OCI-LY1 (cell line): ENCODE results near the gene OSR1.
"Not testable (repeated sequence)": the region's sequence is repeated elsewhere in the genome, so short reads cannot be mapped to it uniquely, and the experiment has no call there.

ENCODE experiments used
- H2AFZ ChIP-seq: fragments of 200-600 bp; sonication (generic), shearing (Covaris generic); 2 replicates; pipeline ENCODE4 v1.6.0; 2014; ENCODE audit warnings: antibody characterized with exemption, mild to moderate bottlenecking, low read length
- H3F3A ChIP-seq: fragments of 200-600 bp; sonication (generic), shearing (Covaris generic); 2 replicates; pipeline ENCODE4 v1.6.0; 2014; ENCODE audit warnings: mild to moderate bottlenecking, antibody characterized with exemption, low read length, moderate library complexity; ENCODE audit not compliant: insufficient read depth
- H3K27ac ChIP-seq: fragments of 200-600 bp; sonication (generic); 2 replicates; pipeline ENCODE4 v1.5.1; 2014; ENCODE audit warnings: low read length, mixed run types, mild to moderate bottlenecking, low read depth; ENCODE audit not compliant: poor library complexity, severe bottlenecking
- H3K27me3 ChIP-seq: fragments of 200-600 bp; sonication (generic); 2 replicates; pipeline ENCODE4 v1.6.0; 2014; ENCODE audit warnings: antibody characterized with exemption, mild to moderate bottlenecking, low read length, moderate library complexity; ENCODE audit not compliant: insufficient read depth
- H3K36me3 ChIP-seq: fragments of 200-600 bp; sonication (generic); 2 replicates; pipeline ENCODE4 v1.6.1; 2014; ENCODE audit warnings: mild to moderate bottlenecking, antibody characterized with exemption, low read length, moderate library complexity, mixed read lengths; ENCODE audit not compliant: insufficient read depth
- H3K4me1 ChIP-seq: fragments of 200-600 bp; sonication (generic); 2 replicates; pipeline ENCODE4 v1.5.1; 2014; ENCODE audit warnings: mild to moderate bottlenecking, low read length, moderate library complexity; ENCODE audit not compliant: insufficient read depth, severe bottlenecking
- H3K4me2 ChIP-seq: fragments of 200-600 bp; sonication (generic), shearing (Covaris generic); 2 replicates; pipeline ENCODE4 v1.6.1; 2014; ENCODE audit warnings: low read length
- H3K4me3 ChIP-seq: fragments of 200-600 bp; sonication (generic); 2 replicates; pipeline ENCODE4 v1.5.1; 2014; ENCODE audit warnings: low read length, low read depth, mild to moderate bottlenecking, mixed read lengths; ENCODE audit not compliant: poor library complexity, severe bottlenecking
- H3K79me2 ChIP-seq: fragments of 200-600 bp; shearing (Covaris generic); 2 replicates; pipeline ENCODE4 v1.6.1; 2016; ENCODE audit warnings: mixed run types, low read length, mixed read lengths; ENCODE audit not compliant: insufficient read depth
- H3K9ac ChIP-seq: fragments of 200-600 bp; sonication (generic), shearing (Covaris generic); 2 replicates; pipeline ENCODE4 v1.6.1; 2014; ENCODE audit warnings: mild to moderate bottlenecking, low read length, mixed read lengths
- H3K9me2 ChIP-seq: fragments of 200-600 bp; sonication (generic), shearing (Covaris generic); 2 replicates; pipeline ENCODE4 v1.6.1; 2014; ENCODE audit warnings: low read depth, mild to moderate bottlenecking, low read length, mixed read lengths
- H3K9me3 ChIP-seq: fragments of 200-600 bp; shearing (Covaris generic); 2 replicates; pipeline ENCODE4 v1.6.1; 2014; ENCODE audit warnings: low read length, mixed read lengths
- H4K20me1 ChIP-seq: fragments of 200-600 bp; sonication (generic), shearing (Covaris generic); 2 replicates; pipeline ENCODE4 v1.6.0; 2016; ENCODE audit warnings: mild to moderate bottlenecking, low read length; ENCODE audit not compliant: insufficient read depth
- EZH2 ChIP-seq: fragments of 200-600 bp; sonication (generic), shearing (Covaris generic); IDR thresholded peaks from 2 replicates; pipeline ENCODE4 v1.8.0; 2017; ENCODE audit warnings: borderline replicate concordance, mixed run types, mild to moderate bottlenecking, antibody characterized with exemption, low read length, moderate library complexity, mixed read lengths
- TF ChIP-seq, protein P1 (sequence below): fragments of 200-600 bp; sonication (generic), shearing (Covaris generic); IDR thresholded peaks from 2 replicates; pipeline ENCODE4 v1.5.1; 2017; ENCODE audit warnings: mild to moderate bottlenecking, antibody characterized with exemption, low read length, moderate library complexity, mixed read lengths

OSR1 gene

DNA sequence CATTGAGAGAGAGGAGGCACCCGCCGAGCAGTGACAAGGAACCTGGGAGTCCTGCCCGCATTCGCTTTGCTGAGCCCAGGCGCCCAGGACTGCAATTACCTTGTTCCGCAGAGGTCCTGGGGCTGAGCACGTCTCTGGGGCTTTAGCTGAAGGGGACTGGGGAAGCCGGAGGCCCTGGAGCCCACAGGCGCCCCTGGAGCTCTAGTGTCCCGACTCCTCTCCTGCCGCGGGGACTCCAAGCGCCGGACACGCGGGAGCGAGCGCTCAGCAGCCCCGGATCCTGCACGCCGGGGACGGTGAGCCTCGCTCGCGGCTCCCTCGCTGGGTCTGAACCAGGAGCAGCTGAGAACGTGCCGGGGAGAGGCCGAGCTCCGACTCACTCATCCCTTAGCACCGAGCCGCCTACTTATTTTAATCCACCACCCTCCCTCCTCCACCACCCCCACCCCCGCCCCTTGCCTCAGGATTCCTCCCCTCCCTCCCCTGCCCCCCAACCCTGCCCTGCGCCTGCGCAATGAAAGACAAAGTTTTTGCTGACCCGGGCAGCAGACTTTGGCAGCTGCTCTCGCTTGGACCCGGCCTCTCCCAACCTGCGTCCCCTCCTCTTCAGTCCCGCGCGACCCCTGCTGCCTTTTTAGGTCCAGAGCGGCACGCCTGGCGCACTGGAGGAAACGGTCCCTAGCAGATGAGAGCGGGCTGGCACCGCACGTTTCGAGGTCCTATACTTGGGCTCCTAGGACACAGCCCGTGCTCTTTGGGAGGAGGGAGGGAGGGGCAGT lies at the start of gene OSR1:
OSR1 (minus strand) TSS at position 382 of the 779 bp plus-strand sequence. CDS start 4,818 bp downstream, outside the sequence.
- Histone ChIP-seq H3K36me3 (no peaks in the 10 kb centered on the region), H3K9me3 (no peaks in the 10 kb centered on the region), H3K9ac (no peak within 1 kb of the TSS), H3K27me3 (peaks cover 3% of the 10 kb centered on the region; the same call in 1 of the 2 replicates), H4K20me1 (no peaks in the 10 kb centered on the region), H3K27ac (no peak within 1 kb of the TSS), H3K4me1 (peaks cover 11% of the 10 kb centered on the region), H2AFZ (no peak within 1 kb of the TSS), H3F3A (no peaks in the 10 kb centered on the region), H3K4me2 (no peak within 1 kb of the TSS), H3K4me3 (no peak within 1 kb of the TSS), H3K79me2 (no peaks in the 10 kb centered on the region), H3K9me2 (no peaks in the 10 kb centered on the region)
- no peak for TF ChIP-seq EZH2
- TF ChIP-seq, protein P1, sequence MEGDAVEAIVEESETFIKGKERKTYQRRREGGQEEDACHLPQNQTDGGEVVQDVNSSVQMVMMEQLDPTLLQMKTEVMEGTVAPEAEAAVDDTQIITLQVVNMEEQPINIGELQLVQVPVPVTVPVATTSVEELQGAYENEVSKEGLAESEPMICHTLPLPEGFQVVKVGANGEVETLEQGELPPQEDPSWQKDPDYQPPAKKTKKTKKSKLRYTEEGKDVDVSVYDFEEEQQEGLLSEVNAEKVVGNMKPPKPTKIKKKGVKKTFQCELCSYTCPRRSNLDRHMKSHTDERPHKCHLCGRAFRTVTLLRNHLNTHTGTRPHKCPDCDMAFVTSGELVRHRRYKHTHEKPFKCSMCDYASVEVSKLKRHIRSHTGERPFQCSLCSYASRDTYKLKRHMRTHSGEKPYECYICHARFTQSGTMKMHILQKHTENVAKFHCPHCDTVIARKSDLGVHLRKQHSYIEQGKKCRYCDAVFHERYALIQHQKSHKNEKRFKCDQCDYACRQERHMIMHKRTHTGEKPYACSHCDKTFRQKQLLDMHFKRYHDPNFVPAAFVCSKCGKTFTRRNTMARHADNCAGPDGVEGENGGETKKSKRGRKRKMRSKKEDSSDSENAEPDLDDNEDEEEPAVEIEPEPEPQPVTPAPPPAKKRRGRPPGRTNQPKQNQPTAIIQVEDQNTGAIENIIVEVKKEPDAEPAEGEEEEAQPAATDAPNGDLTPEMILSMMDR, result no peak

DNA sequence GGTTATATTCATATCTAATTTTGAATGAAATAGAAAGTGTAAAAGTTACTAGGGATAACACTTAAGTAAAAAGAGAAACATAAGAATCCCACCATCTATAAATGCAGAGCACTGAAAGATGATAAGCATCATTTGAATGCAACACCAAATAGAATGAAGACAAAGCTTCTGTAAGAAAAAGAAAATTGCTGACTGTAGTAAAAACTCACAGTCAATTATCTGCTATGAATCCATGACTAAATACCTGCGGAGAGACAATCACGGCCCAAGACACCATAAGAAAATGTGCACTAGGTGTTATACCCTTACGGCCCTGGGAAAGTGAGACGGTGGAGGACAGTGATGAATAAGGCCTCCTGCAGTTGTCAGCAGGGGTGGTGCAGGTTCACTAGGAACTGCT lies 45.4 kb upstream of the OSR1 start:
- Histone ChIP-seq H3K27me3 (no peaks in the 10 kb centered on the region), H2AFZ (no peak overlapping the region), H3K27ac (no peak overlapping the region), H3K9me2 (no peaks in the 10 kb centered on the region), H3K4me3 (no peak overlapping the region), H3F3A (no peaks in the 10 kb centered on the region), H3K9ac (no peak overlapping the region), H3K4me1 (no peaks in the 10 kb centered on the region), H3K36me3 (no peaks in the 10 kb centered on the region), H3K9me3 (no peaks in the 10 kb centered on the region), H3K4me2 (no peak overlapping the region), H3K79me2 (no peaks in the 10 kb centered on the region), H4K20me1 (no peaks in the 10 kb centered on the region)
- TF ChIP-seq, protein P1, result no peak
- no peak for TF ChIP-seq EZH2

DNA sequence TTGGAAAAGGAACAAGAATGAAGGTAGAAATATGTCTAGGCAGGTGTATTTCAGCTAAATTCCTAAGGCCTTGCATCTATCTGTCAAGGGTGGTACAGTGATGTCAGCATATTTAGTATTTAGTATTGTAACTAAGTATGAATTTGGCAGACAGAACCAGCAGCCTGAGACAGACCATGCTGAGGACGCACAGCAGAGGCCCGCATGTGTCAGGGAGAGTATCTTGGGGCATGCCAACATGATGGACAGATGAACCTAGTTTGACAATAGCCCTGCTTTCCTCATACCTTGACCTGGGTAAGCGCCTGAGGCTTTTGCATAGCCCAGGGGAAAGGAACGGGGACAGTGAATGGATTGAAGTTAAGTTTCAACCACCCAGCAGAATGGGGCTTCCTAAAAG lies 33.8 kb upstream of the OSR1 start:
- TF ChIP-seq EZH2, result no peak
- TF ChIP-seq, protein P1, result no peak
- Histone ChIP-seq H3K79me2 (no peaks in the 10 kb centered on the region), H3K36me3 (no peaks in the 10 kb centered on the region), H3K9ac (no peak overlapping the region), H2AFZ (no peak overlapping the region), H3K9me2 (no peaks in the 10 kb centered on the region), H3F3A (no peaks in the 10 kb centered on the region), H3K9me3 (no peaks in the 10 kb centered on the region), H4K20me1 (no peaks in the 10 kb centered on the region), H3K27me3 (no peaks in the 10 kb centered on the region), H3K4me2 (no peak overlapping the region), H3K4me3 (no peak overlapping the region), H3K4me1 (no peaks in the 10 kb centered on the region), H3K27ac (no peak overlapping the region)

DNA sequence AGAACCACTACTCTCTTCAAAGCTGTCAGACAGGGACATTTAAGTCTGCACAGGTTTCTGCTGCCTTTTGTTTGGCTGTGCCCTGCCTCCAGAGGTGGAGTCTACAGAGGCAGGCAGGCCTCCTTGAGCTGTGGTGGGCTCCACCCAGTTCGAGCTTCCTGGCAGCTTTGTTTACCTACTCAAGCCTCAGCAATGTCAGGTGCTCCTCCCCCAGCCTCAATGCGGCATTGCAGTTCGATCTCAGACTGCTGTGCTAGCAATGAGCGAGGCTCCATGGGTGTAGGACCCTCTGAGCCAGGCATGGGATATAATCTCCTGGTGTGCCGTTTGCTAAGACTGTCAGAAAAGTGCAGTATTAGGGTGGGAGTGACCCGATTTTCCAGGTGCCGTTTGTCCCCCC lies 31.0 kb upstream of the OSR1 start:
- H3K4me2 ChIP-seq, H3K4me1 ChIP-seq, H3K9ac ChIP-seq, H3K36me3 ChIP-seq, H3K9me2 ChIP-seq, H3K27ac ChIP-seq, H3K4me3 ChIP-seq, H2AFZ ChIP-seq, H3K9me3 ChIP-seq, H3K27me3 ChIP-seq, H4K20me1 ChIP-seq, H3F3A ChIP-seq, H3K79me2 ChIP-seq: not testable (repeated sequence)
